Astrocyte (in vitro differentiated cells and primary cell): ENCODE results near the gene MICAL2. TPM values are rescaled to one million over a fixed set of nuclear protein-coding genes. Genes with fewer than 3 reads are reported as not detected.

ENCODE experiments used
- DNase-seq: peaks from one replicate; pipeline ENCODE4 v3.0.0-alpha.2; 2010; ENCODE audit warnings: low read depth
- FAIRE-seq: peaks from 2 replicates; lab custom pipeline; 2011; peaks lifted over from hg19 to GRCh38; lab: Jason Lieb, UNC
- H2AFZ ChIP-seq: 2 replicates; pipeline ENCODE4 v1.6.0; 2012; ENCODE audit warnings: low read depth, low read length, inconsistent platforms
- H3K27ac ChIP-seq: 2 replicates; pipeline ENCODE4 v1.5.1; 2011; ENCODE audit warnings: low read depth, low read length, inconsistent platforms
- H3K27me3 ChIP-seq: 2 replicates; pipeline ENCODE4 v1.6.0; 2011; ENCODE audit warnings: low read length, inconsistent platforms; ENCODE audit not compliant: insufficient read depth
- H3K36me3 ChIP-seq: 2 replicates; pipeline ENCODE4 v1.5.1; 2011; ENCODE audit warnings: low read length, inconsistent platforms; ENCODE audit not compliant: insufficient read depth
- H3K4me1 ChIP-seq: 2 replicates; pipeline ENCODE4 v1.5.1; 2011; ENCODE audit warnings: low read length, inconsistent platforms; ENCODE audit not compliant: insufficient read depth
- H3K4me2 ChIP-seq: 2 replicates; pipeline ENCODE4 v1.6.0; 2012; ENCODE audit warnings: low read length, inconsistent platforms
- H3K4me3 ChIP-seq: 2 replicates; pipeline ENCODE4 v1.5.1; 2011; ENCODE audit warnings: low read depth, mild to moderate bottlenecking, low read length, inconsistent platforms; ENCODE audit not compliant: insufficient read depth
- H3K79me2 ChIP-seq: 2 replicates; pipeline ENCODE4 v1.6.0; 2012; ENCODE audit warnings: mild to moderate bottlenecking, low read length, inconsistent platforms; ENCODE audit not compliant: insufficient read depth
- H3K9ac ChIP-seq: 2 replicates; pipeline ENCODE4 v1.6.0; 2012; ENCODE audit warnings: mild to moderate bottlenecking, low read length, inconsistent platforms
- H3K9me3 ChIP-seq: 2 replicates; pipeline ENCODE4 v1.5.1; 2012; ENCODE audit warnings: low read depth, mild to moderate bottlenecking, low read length, inconsistent platforms; ENCODE audit not compliant: insufficient read depth
- H4K20me1 ChIP-seq: 2 replicates; pipeline ENCODE4 v1.6.0; 2012; ENCODE audit warnings: low read length, inconsistent platforms; ENCODE audit not compliant: insufficient read depth
- H3K27ac Mint-ChIP-seq: one replicate; pipeline ENCODE4 v1.8.0; 2021; ENCODE audit warnings: mild to moderate bottlenecking, mixed read lengths; ENCODE audit not compliant: unreplicated experiment
- H3K27me3 Mint-ChIP-seq: one replicate; pipeline ENCODE4 v1.8.0; 2021; ENCODE audit warnings: low read depth, mixed read lengths; ENCODE audit not compliant: unreplicated experiment
- H3K36me3 Mint-ChIP-seq: one replicate; pipeline ENCODE4 v1.8.0; 2021; ENCODE audit warnings: low read depth, mixed read lengths; ENCODE audit not compliant: unreplicated experiment
- H3K4me1 Mint-ChIP-seq: one replicate; pipeline ENCODE4 v1.8.0; 2021; ENCODE audit warnings: low read depth, mixed read lengths; ENCODE audit not compliant: unreplicated experiment
- H3K4me3 Mint-ChIP-seq: one replicate; pipeline ENCODE4 v1.8.0; 2021; ENCODE audit warnings: mild to moderate bottlenecking, moderate library complexity, mixed read lengths; ENCODE audit not compliant: unreplicated experiment
- H3K9me3 Mint-ChIP-seq: one replicate; pipeline ENCODE4 v1.8.0; 2021; ENCODE audit warnings: mild to moderate bottlenecking, mixed read lengths; ENCODE audit not compliant: unreplicated experiment
- CTCF ChIP-seq: IDR thresholded peaks from 2 replicates; pipeline ENCODE4 v1.5.1; 2011; ENCODE audit warnings: low read depth, mild to moderate bottlenecking, inconsistent platforms, low read length, moderate library complexity; ENCODE audit not compliant: insufficient read depth
- EZH2 ChIP-seq: IDR thresholded peaks from 2 replicates; pipeline ENCODE4 v1.6.1; 2012; ENCODE audit warnings: mild to moderate bottlenecking, low read length, inconsistent platforms; ENCODE audit not compliant: insufficient read depth
- total RNA-seq: library from RNA; stranded (reverse); gene quantifications from 2 replicates; pipeline ENCODE4 v1.2.1, GENCODE V29; 2021

The MICAL2 gene
- total RNA-seq, 1 donor from 2014 or later: 357 TPM

GRCh38 chr11:12075822-12076821 is 34.3 kb upstream of the MICAL2 start:
- H3K9ac ChIP-seq: peak overlapping the region; percentile 89
- H3K36me3 ChIP-seq: no peaks in the 10 kb centered on the region
- Mint-ChIP-seq H3K9me3 (peaks cover 16% of the 10 kb centered on the region), H3K27me3 (no peaks in the 10 kb centered on the region), H3K4me1 (peaks cover 48% of the 10 kb centered on the region), H3K4me3 (peak overlapping the region; percentile 42), H3K36me3 (peaks cover 4% of the 10 kb centered on the region), H3K27ac (peak overlapping the region; percentile 97)
- H3K4me1 ChIP-seq: peaks cover 45% of the 10 kb centered on the region
- H3K27me3 ChIP-seq: no peaks in the 10 kb centered on the region
- FAIRE-seq (peak; percentile 100), DNase-seq (peak; percentile 100)
- peak overlapping the region; percentile 63 for H3K4me2 ChIP-seq
- H3K27ac ChIP-seq: peak overlapping the region; percentile 100
- H3K9me3 ChIP-seq: peaks cover 4% of the 10 kb centered on the region
- TF ChIP-seq EZH2 (no peak), CTCF (no peak)
- H4K20me1 ChIP-seq: no peaks in the 10 kb centered on the region
- no peaks in the 10 kb centered on the region for H3K79me2 ChIP-seq
- no peak overlapping the region for H2AFZ ChIP-seq
- peak overlapping the region; percentile 20 for H3K4me3 ChIP-seq

- peak overlapping the region; percentile 40 for H3K4me3 Mint-ChIP-seq
- H3K4me1 Mint-ChIP-seq: peaks cover 48% of the 10 kb centered on the region
- Histone ChIP-seq H3K4me3 (no peak overlapping the region), H3K4me1 (peaks cover 45% of the 10 kb centered on the region), H3K27me3 (no peaks in the 10 kb centered on the region), H2AFZ (no peak overlapping the region), H3K9me3 (peaks cover 4% of the 10 kb centered on the region), H3K4me2 (peak overlapping the region; percentile 63), H4K20me1 (no peaks in the 10 kb centered on the region), H3K9ac (peak overlapping the region; percentile 89), H3K36me3 (no peaks in the 10 kb centered on the region), H3K79me2 (no peaks in the 10 kb centered on the region), H3K27ac (peak overlapping the region; percentile 100)
- peaks cover 4% of the 10 kb centered on the region for H3K36me3 Mint-ChIP-seq
- H3K9me3 Mint-ChIP-seq: peaks cover 16% of the 10 kb centered on the region
- peak overlapping the region; percentile 97 for H3K27ac Mint-ChIP-seq
- no peaks in the 10 kb centered on the region for H3K27me3 Mint-ChIP-seq
- no peak for FAIRE-seq
- TF ChIP-seq EZH2 (no peak), CTCF (no peak)
- DNase-seq: no peak
These were observed 33.4 kb upstream of the MICAL2 start for GRCh38 chr11:12076840-12077534.
